ENCODE data around the gene CTNNBIP1.

CTNNBIP1 gene

DNA sequence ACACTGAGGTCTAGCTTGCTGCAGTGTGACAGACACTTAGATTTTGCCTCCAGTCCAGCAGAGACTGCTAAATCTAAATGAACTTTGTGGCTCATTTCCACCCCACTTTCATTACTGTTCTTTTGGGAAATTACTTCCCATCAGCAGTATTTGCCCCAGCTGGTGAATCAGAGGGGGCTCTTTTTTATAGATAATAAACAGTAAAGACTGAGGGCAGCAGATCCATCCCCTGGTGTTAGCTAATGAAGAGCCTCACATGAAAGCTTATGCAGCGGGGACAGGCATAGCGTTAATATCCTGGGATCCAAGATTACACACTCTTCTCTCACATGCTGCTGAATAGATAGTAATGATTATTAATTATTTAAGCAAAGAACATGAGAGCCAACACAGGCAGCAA is 6.4 kb upstream of the CTNNBIP1 start:
- no peak overlapping the region for H3K9ac ChIP-seq (ENCODE audit: low read depth, low read length)
- no peaks in the 10 kb centered on the region for H3K27me3 ChIP-seq (ENCODE audit: insufficient read depth, low read length)
- no peaks in the 10 kb centered on the region for H3K4me1 ChIP-seq (ENCODE audit: insufficient read depth, low read length)
- H3K4me3 ChIP-seq (ENCODE audit: low read length), result no peak overlapping the region
- H3K9me3 ChIP-seq (ENCODE audit: insufficient read depth, low read depth, low read length), result no peaks in the 10 kb centered on the region
- H3K36me3 ChIP-seq (ENCODE audit: insufficient read depth, low read depth, low read length), result no peaks in the 10 kb centered on the region
- no peak overlapping the region for H3K27ac ChIP-seq (ENCODE audit: low read length)

DNA sequence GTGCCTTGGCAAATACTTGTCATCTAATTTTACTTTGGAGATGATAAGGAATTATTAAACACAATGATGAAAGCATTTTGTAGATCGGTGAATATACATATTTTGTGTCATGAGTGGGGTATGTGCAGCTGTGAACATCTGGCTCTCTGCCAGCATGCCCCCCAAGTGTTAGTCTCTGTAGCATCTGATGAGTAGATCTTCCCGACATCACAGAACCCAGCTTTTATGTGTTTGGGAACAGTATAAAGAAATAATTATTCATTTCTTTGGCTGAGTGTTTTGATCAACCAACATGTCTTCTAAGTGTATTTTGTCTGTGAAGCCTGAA is 4.5 kb upstream of the CTNNBIP1 start:
- Histone ChIP-seq H3K9ac (ENCODE audit: low read depth, low read length) (no peak overlapping the region), H3K4me3 (ENCODE audit: low read length) (no peak overlapping the region)

DNA sequence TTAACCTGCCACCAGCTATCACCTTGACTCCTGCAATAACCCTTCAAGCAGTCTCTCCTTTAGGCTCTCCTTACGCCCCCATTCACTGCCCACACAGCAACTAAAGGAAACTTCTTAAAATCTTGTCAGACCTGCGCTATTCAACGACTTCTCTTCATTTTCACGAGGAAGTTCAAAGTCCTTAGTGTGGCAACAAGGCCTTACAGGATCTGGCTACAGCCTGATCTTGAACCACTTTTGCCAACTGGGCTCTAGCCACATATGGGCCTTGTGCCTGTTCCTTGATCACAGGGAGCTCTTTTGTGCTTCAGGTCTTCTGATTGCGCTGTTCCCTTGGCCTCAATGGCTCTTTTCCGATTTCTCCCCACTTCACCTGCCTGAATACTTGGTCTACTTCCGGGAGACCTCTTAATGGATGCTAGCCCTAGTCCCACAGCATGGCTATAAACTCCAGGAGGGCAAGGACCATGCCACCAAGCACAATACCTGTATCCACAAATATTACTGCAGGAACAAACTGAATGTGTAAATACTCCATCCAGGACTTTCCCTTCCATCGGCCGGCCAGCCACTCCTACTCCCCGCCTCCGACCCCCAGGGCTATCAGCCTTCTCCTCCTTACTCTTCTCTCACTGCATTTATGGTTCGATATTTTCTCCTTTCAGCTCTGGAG is 2.3 kb upstream of the CTNNBIP1 start:
- Histone ChIP-seq H3K27me3 (ENCODE audit: insufficient read depth, low read length) (no peaks in the 10 kb centered on the region), H3K36me3 (ENCODE audit: insufficient read depth, low read depth, low read length) (no peaks in the 10 kb centered on the region), H3K9me3 (ENCODE audit: insufficient read depth, low read depth, low read length) (no peaks in the 10 kb centered on the region), H3K4me1 (ENCODE audit: insufficient read depth, low read length) (no peaks in the 10 kb centered on the region; the same call in 1 of the 2 replicates), H3K4me3 (ENCODE audit: low read length) (no peak overlapping the region), H3K9ac (ENCODE audit: low read depth, low read length) (peak overlapping the region; percentile 21; the same call in 1 of the 2 replicates), H3K27ac (ENCODE audit: low read length) (no peak overlapping the region)

More for the DNA sequence above, 4.5 kb upstream of the CTNNBIP1 start:
- Histone ChIP-seq H3K36me3 (ENCODE audit: insufficient read depth, low read depth, low read length) (no peaks in the 10 kb centered on the region), H3K9me3 (ENCODE audit: insufficient read depth, low read depth, low read length) (no peaks in the 10 kb centered on the region), H3K4me1 (ENCODE audit: insufficient read depth, low read length) (no peaks in the 10 kb centered on the region), H3K27me3 (ENCODE audit: insufficient read depth, low read length) (no peaks in the 10 kb centered on the region), H3K27ac (ENCODE audit: low read length) (no peak overlapping the region)

GRCh38 chr1:9910423-9911178 is 532 bp upstream of the CTNNBIP1 start:
- Histone ChIP-seq H3K36me3 (ENCODE audit: insufficient read depth, low read depth, low read length) (no peaks in the 10 kb centered on the region), H3K27ac (ENCODE audit: low read length) (peak overlapping the region; percentile 96), H3K9ac (ENCODE audit: low read depth, low read length) (peak overlapping the region; percentile 87), H3K4me3 (ENCODE audit: low read length) (peak overlapping the region; percentile 95), H3K27me3 (ENCODE audit: insufficient read depth, low read length) (no peaks in the 10 kb centered on the region), H3K4me1 (ENCODE audit: insufficient read depth, low read length) (no peaks in the 10 kb centered on the region; the same call in 1 of the 2 replicates), H3K9me3 (ENCODE audit: insufficient read depth, low read depth, low read length) (no peaks in the 10 kb centered on the region)

DNA sequence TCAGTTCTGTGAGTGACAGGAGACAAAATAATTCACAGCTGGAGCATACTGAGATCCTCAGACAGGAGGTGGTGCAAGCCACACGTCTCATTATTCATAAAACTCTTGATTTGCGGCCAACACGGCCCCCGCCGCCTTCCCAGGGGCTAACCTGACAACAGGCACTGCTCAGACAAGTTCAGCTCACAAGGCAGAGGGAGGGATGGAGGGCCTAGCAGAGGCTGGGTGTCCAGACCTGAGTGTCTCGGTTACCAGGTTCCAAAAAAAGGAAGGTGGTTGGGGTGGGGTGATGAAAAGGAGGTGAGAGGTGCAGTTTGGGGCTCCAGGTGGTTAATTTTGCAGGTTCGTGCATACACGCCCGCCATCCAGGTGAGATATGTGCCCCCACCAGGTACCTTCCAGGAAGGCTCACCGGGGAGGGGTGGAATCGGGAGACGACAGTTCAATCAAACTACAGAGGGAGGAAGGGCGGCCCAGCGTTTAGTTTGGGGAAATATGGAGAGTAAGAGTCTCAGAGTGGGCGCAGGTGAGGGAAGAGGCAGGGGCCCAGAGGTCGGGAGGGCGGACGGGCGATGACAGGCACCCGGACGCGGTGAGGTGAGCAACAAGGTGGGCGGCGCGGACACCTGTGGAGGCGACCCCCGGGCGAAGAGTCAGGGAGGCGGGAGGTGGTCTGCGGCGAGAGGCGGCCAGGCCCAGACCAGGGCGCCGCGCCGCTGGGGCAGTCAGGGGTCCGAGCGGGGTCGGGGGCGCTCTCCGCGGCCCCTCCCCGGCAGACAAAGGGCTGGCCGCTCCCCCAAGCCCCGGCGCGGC is 629 bp downstream of the CTNNBIP1 start:
- Histone ChIP-seq H3K4me3 (ENCODE audit: low read length) (peak overlapping the region; percentile 90), H3K27me3 (ENCODE audit: insufficient read depth, low read length) (no peaks in the 10 kb centered on the region), H3K36me3 (ENCODE audit: insufficient read depth, low read depth, low read length) (no peaks in the 10 kb centered on the region), H3K9ac (ENCODE audit: low read depth, low read length) (peak overlapping the region; percentile 86), H3K9me3 (ENCODE audit: insufficient read depth, low read depth, low read length) (no peaks in the 10 kb centered on the region), H3K4me1 (ENCODE audit: insufficient read depth, low read length) (no peaks in the 10 kb centered on the region; the same call in 1 of the 2 replicates), H3K27ac (ENCODE audit: low read length) (no peak overlapping the region)

DNA sequence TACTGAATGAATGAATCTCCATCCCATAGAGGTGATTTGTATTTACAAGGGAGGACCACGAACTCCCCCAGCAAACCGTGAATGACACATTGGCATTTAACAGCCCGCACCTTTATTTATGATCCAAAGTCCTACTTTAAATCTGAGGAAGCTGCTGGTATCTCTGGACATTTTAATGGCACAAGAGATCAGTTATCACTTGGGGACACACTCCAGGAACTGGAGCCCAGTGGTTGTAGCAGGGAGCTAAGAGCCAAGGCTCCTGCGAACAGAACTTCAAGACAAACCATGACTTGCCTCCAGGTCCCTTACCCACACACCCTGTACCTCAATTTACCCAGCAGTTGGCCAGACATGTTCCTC is 1.2 kb downstream of the CTNNBIP1 start:
- H3K27ac ChIP-seq (ENCODE audit: low read length), result no peak overlapping the region

GRCh38 chr1:9907441-9907840 is 2.6 kb downstream of the CTNNBIP1 start:
- Histone ChIP-seq H3K9me3 (ENCODE audit: insufficient read depth, low read depth, low read length) (no peaks in the 10 kb centered on the region), H3K9ac (ENCODE audit: low read depth, low read length) (no peak overlapping the region; the same call in 1 of the 2 replicates), H3K4me1 (ENCODE audit: insufficient read depth, low read length) (no peaks in the 10 kb centered on the region; the same call in 1 of the 2 replicates), H3K4me3 (ENCODE audit: low read length) (no peak overlapping the region), H3K27ac (ENCODE audit: low read length) (no peak overlapping the region), H3K27me3 (ENCODE audit: insufficient read depth, low read length) (no peaks in the 10 kb centered on the region), H3K36me3 (ENCODE audit: insufficient read depth, low read depth, low read length) (no peaks in the 10 kb centered on the region)

More for the DNA sequence above, 1.2 kb downstream of the CTNNBIP1 start:
- Histone ChIP-seq H3K9me3 (ENCODE audit: insufficient read depth, low read depth, low read length) (no peaks in the 10 kb centered on the region), H3K36me3 (ENCODE audit: insufficient read depth, low read depth, low read length) (no peaks in the 10 kb centered on the region), H3K4me1 (ENCODE audit: insufficient read depth, low read length) (no peaks in the 10 kb centered on the region; the same call in 1 of the 2 replicates), H3K4me3 (ENCODE audit: low read length) (peak overlapping the region; percentile 90), H3K27me3 (ENCODE audit: insufficient read depth, low read length) (no peaks in the 10 kb centered on the region), H3K9ac (ENCODE audit: low read depth, low read length) (peak overlapping the region; percentile 86; the same call in 1 of the 2 replicates)

DNA sequence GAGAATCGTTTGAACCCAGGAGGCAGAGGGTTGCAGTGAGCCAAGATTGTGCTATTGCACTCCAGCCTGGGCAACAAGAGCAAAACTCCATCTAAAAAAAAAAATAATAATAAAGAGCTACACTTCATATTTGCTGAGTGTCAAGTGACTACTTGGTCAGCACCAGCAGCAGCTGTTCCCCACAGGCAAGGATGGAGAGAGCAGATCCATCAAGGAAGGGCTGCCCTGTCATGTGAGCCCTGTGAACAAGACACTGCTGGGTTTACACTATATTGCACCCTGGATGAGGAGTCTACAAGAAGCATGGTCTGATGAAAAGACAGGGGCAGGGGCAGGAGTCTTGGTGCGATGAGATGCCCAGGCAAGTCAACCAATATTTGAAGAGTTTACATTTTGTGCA is 3.6 kb downstream of the CTNNBIP1 start:
- no peaks in the 10 kb centered on the region for H3K27me3 ChIP-seq (ENCODE audit: insufficient read depth, low read length)
- no peaks in the 10 kb centered on the region for H3K9me3 ChIP-seq (ENCODE audit: insufficient read depth, low read depth, low read length)
- no peaks in the 10 kb centered on the region; the same call in 1 of the 2 replicates for H3K4me1 ChIP-seq (ENCODE audit: insufficient read depth, low read length)
- H3K4me3 ChIP-seq (ENCODE audit: low read length), result no peak overlapping the region
- H3K9ac ChIP-seq (ENCODE audit: low read depth, low read length), result no peak overlapping the region
- H3K27ac ChIP-seq (ENCODE audit: low read length), result no peak overlapping the region
- H3K36me3 ChIP-seq (ENCODE audit: insufficient read depth, low read depth, low read length), result no peaks in the 10 kb centered on the region

- H3K9me3 ChIP-seq (ENCODE audit: insufficient read depth, low read depth, low read length), result no peaks in the 10 kb centered on the region
- no peak overlapping the region for H3K4me3 ChIP-seq (ENCODE audit: low read length)
- no peak overlapping the region for H3K9ac ChIP-seq (ENCODE audit: low read depth, low read length)
- no peaks in the 10 kb centered on the region; the same call in 1 of the 2 replicates for H3K4me1 ChIP-seq (ENCODE audit: insufficient read depth, low read length)
- H3K36me3 ChIP-seq (ENCODE audit: insufficient read depth, low read depth, low read length), result no peaks in the 10 kb centered on the region
- no peaks in the 10 kb centered on the region for H3K27me3 ChIP-seq (ENCODE audit: insufficient read depth, low read length)
- no peak overlapping the region for H3K27ac ChIP-seq (ENCODE audit: low read length)
Observed at GRCh38 chr1:9905010-9905409, 5.1 kb downstream of the CTNNBIP1 start.

DNA sequence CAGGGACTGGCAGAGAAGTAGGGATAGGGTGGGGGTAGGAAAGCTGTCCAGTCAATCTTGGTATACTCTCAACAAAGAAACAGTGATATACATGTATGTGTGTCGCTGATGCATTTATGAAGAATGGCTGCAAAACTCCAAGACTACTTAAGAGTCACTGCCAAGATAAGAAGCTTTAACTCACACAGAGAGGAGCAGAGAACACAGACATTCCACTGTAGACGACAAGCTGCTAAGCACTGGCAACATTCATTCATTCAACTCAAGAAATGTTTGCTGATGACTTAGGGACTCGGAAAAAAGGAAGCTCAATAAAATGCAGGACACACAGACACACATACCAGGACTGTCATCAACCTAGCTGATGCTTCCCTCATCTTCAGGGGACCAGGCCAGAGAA is 5.5 kb downstream of the CTNNBIP1 start:
- Histone ChIP-seq H3K27ac (ENCODE audit: low read length) (no peak overlapping the region), H3K9ac (ENCODE audit: low read depth, low read length) (no peak overlapping the region), H3K27me3 (ENCODE audit: insufficient read depth, low read length) (no peaks in the 10 kb centered on the region), H3K36me3 (ENCODE audit: insufficient read depth, low read depth, low read length) (no peaks in the 10 kb centered on the region), H3K4me3 (ENCODE audit: low read length) (no peak overlapping the region), H3K4me1 (ENCODE audit: insufficient read depth, low read length) (no peaks in the 10 kb centered on the region; the same call in 1 of the 2 replicates), H3K9me3 (ENCODE audit: insufficient read depth, low read depth, low read length) (no peaks in the 10 kb centered on the region)

DNA sequence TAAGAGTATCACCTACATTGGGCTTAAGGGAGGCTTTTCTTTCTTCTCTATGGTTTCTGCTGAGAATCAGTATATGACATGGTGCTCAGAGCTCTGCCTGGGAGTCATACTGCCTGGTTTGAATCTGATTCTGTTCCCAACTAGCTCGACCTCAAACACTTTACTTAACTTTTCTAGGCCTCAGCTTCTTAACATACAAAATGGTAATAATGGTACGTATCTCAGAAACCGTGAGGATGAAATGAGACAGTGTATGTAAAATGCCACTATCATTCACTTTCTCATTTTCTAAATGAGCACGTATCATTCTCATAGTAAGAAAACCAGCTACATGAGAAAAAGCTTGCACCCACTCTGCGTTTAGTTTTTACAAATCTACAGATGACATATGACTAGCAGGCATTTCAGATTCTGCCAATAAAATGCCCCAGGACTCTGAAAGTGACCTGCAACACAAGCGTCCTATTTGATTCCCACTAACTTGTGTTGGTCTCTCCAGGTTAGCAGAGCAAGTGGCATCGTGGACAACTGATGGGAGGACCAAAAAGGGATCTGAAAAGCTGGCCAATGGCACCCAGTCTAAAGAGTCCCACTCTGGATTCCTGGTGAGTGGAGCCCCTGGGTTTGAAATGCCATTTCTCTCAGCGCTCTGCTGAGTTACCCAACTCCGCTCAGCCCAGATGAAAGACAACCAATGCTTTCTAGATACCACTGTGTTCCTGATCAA is 6.1 kb downstream of the CTNNBIP1 start:
- no peak overlapping the region for H3K4me3 ChIP-seq (ENCODE audit: low read length)
- H3K4me1 ChIP-seq (ENCODE audit: insufficient read depth, low read length), result no peaks in the 10 kb centered on the region; the same call in 1 of the 2 replicates
- no peak overlapping the region for H3K27ac ChIP-seq (ENCODE audit: low read length)
- no peaks in the 10 kb centered on the region for H3K36me3 ChIP-seq (ENCODE audit: insufficient read depth, low read depth, low read length)
- no peak overlapping the region for H3K9ac ChIP-seq (ENCODE audit: low read depth, low read length)
- H3K9me3 ChIP-seq (ENCODE audit: insufficient read depth, low read depth, low read length), result no peaks in the 10 kb centered on the region
- no peaks in the 10 kb centered on the region for H3K27me3 ChIP-seq (ENCODE audit: insufficient read depth, low read length)
